ENCODE data around the gene HOXB4. TPM values are rescaled to one million over a fixed set of nuclear protein-coding genes. Genes with fewer than 3 reads are reported as not detected.

HOXB4 gene
- total and polyA plus RNA-seq, 10 of the 15 experiments (the other 5 are each of a cell fraction or from before 2014, with no cell fraction given), result 0.35 to 5.8 (median 3.0) TPM

GRCh38 chr17:48540213-48540612, 37.9 kb downstream of the HOXB4 start (continued):
- no peak for TF ChIP-seq ZNF687 (IDR thresholded peaks at IDR 0.05)
- TF ChIP-seq POLR2AphosphoS2 (IDR thresholded peaks at IDR 0.05; ENCODE audit: low read depth, low read length), result no peak
- no peak for TF ChIP-seq POU2F2 (IDR thresholded peaks at IDR 0.05; ENCODE audit: borderline replicate concordance, low read depth, low read length)
- TF ChIP-seq CBX3 (IDR thresholded peaks at IDR 0.05; ENCODE audit: borderline replicate concordance, low read depth), result no peak
- TF ChIP-seq HCFC1 (IDR thresholded peaks at IDR 0.05; ENCODE audit: low read length), result no peak
- no peak for TF ChIP-seq NFYA (IDR thresholded peaks at IDR 0.05; ENCODE audit: borderline replicate concordance, low read depth, low read length)
- TF ChIP-seq KAT2A (conservative IDR thresholded peaks at IDR 0.05; ENCODE audit: control insufficient read depth, low read depth, low read length), result no peak
- no peak for TF ChIP-seq JUNB (IDR thresholded peaks at IDR 0.05)
- TF ChIP-seq SMAD5 (IDR thresholded peaks at IDR 0.05; ENCODE audit: low read depth), result no peak

GRCh38 chr17:48539177-48539576, 39.0 kb downstream of the HOXB4 start:
- POLR2A ChIA-PET, result interaction anchor here (0.7 to 1.5 kb wide), 2 partner anchors 10 to 202 kb away, joined by 3 to 6 read pairs; no protein-coding TSS in a partner anchor
- ATAC-seq (no peak), FAIRE-seq (no peak), DNase-seq (ENCODE audit: low read depth, low spot score) (no peak)
- no peaks in the 10 kb centered on the region for H3K36me3 ChIP-seq (ENCODE audit: control insufficient read depth in 2 of 2, insufficient read depth in 2 of 2, low read length in 1 of 2)
- TF ChIP-seq CEBPZ (IDR thresholded peaks at IDR 0.05; ENCODE audit: low read depth, low read length) (no peak), NR2F1 (conservative IDR thresholded peaks at IDR 0.05) (no peak), POLR2AphosphoS2 (IDR thresholded peaks at IDR 0.05; ENCODE audit: low read depth, low read length) (no peak), ZBTB33 (IDR thresholded peaks at IDR 0.05) (no peak), CHD2 (IDR thresholded peaks at IDR 0.05; ENCODE audit: borderline replicate concordance, low read depth, low read length) (no peak), YBX1 (IDR thresholded peaks at IDR 0.05) (no peak)
- no peaks in the 10 kb centered on the region for H3K4me1 ChIP-seq (ENCODE audit: control insufficient read depth, insufficient read depth, low read length)
- no peaks in the 10 kb centered on the region for H4K20me1 ChIP-seq (ENCODE audit: control insufficient read depth, insufficient read depth)
- RAD21 ChIA-PET (ENCODE audit: unreplicated experiment), result interaction anchor here (3.3 kb wide), 1 partner anchor 47 kb away, joined by 18 read pairs; no protein-coding TSS in a partner anchor
- peaks cover 12% of the 10 kb centered on the region for H3K79me2 ChIP-seq (ENCODE audit: control insufficient read depth, insufficient read depth, low read length)
- H3K9me3 ChIP-seq (replicated peaks; ENCODE audit: control insufficient read depth, insufficient read depth, low read length), result no peaks in the 10 kb centered on the region
- CTCF ChIA-PET, result interaction anchor here (1.4 kb wide), 1 partner anchor 203 kb away, joined by 3 read pairs; no protein-coding TSS in a partner anchor
- intact Hi-C loops (cut with micrococcal nuclease; ENCODE audit: unreplicated experiment), result no loop called here
- no peak overlapping the region for H3K4me2 ChIP-seq (ENCODE audit: control insufficient read depth, insufficient read depth)
- SMC1A ChIA-PET (ENCODE audit: uncharacterized antibody, unreplicated experiment), result interaction anchor here (2.6 to 2.7 kb wide), 2 partner anchors 25 to 35 kb away, joined by 6 to 13 read pairs; no protein-coding TSS in a partner anchor
- WGBS (ENCODE audit: insufficient coverage, insufficient replicate concordance, low lambda C conversion rate, missing lambda C conversion rate), result 93% methylated on average over 4 of the region's 4 CpGs
- H3K9ac ChIP-seq (ENCODE audit: control insufficient read depth, insufficient read depth, low read length), result no peak overlapping the region
- BruUV-seq (replicated peaks), result no TSS peak
- H3K4me3 ChIP-seq, result no peak overlapping the region
- no peak overlapping the region for H2AFZ ChIP-seq (ENCODE audit: control insufficient read depth, low read depth, low read length)
- peaks cover 0 to 4% of the 10 kb centered on the region in 2 experiments; a peak in 1 of 4 replicates for H3K27me3 ChIP-seq (replicated peaks in 1 of 2; ENCODE audit: control insufficient read depth in 2 of 2, insufficient read depth in 2 of 2, low read length in 1 of 2)
- H3K27ac ChIP-seq (ENCODE audit: control insufficient read depth, insufficient read depth), result no peak overlapping the region
- in situ Hi-C loops (cut with MboI), result no loop called here

Measured in GM12878 (cell line).